Measurements from ENCODE around the gene CSNK1G1.

CSNK1G1 gene

DNA sequence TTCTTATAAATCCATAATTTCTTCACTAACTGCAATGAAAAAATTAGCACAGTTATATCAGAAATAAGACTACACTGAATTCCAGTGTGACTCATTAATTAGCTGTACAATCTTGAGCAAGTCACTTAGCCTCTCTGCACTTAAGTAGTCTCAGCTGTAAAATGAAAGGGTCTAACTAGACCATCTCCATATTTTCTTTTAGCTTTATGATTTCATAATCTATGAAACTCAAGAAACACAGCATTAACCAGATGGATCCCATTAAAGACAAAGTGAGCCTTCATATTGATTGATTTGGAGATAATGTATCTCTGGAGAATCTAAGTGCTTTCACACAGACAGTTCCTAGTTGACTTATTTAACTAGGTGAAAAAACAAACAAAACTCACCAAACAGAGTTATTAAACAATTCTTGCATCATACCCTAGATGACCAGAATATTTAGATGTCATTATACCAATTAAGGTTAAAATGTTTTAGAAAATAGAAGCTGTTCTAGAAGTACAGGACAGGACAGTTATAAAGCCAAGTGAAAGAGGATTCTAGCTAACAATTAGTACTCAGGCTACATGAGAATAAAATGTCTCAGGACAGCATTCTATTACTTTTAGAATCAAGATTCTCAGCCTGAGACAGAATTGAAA lies 11.2 kb downstream of the CSNK1G1 start:
- no peak overlapping the region for H4K91ac ChIP-seq (ENCODE audit: low read depth, low read length, poor library complexity)
- no peaks in the 10 kb centered on the region for H3K79me1 ChIP-seq (ENCODE audit: low read depth, low read length)
- H3K18ac ChIP-seq (ENCODE audit: low read length), result no peak overlapping the region
- H3K4me2 ChIP-seq (ENCODE audit: insufficient read depth, low read length, poor library complexity, severe bottlenecking), result no peak overlapping the region
- no peaks in the 10 kb centered on the region for H3K4me1 ChIP-seq (ENCODE audit: control insufficient read depth in 2 of 2, insufficient read depth in 1 of 2, low read depth in 1 of 2, low read length in 2 of 2)
- no peak overlapping the region for H3K27ac ChIP-seq (replicated peaks; ENCODE audit: low read length)
- H2AK5ac ChIP-seq (ENCODE audit: low read depth, low read length), result no peak overlapping the region
- no peak overlapping the region for H3K4me3 ChIP-seq (ENCODE audit: low read length in 2 of 2)
- H2BK12ac ChIP-seq (ENCODE audit: low read length), result no peak overlapping the region
- no peak overlapping the region for H2BK15ac ChIP-seq (ENCODE audit: low read length)
- H2BK120ac ChIP-seq (ENCODE audit: low read depth, low read length), result no peak overlapping the region
- H3K27me3 ChIP-seq (ENCODE audit: control insufficient read depth in 3 of 3, insufficient read depth in 3 of 3, low read depth in 1 of 3, low read length in 3 of 3), result no peaks in the 10 kb centered on the region
- no peak overlapping the region for H3K14ac ChIP-seq (ENCODE audit: low read length)
- no peaks in the 10 kb centered on the region for H3K9me3 ChIP-seq (replicated peaks in 1 of 2; ENCODE audit: control insufficient read depth in 2 of 2, insufficient read depth in 1 of 2, low read depth in 1 of 2, low read length in 2 of 2)
- no peak overlapping the region for H2AFZ ChIP-seq (ENCODE audit: low read length)
- no peak overlapping the region for H3K9ac ChIP-seq (ENCODE audit: low read depth, low read length, poor library complexity)
- no peak overlapping the region for H2BK5ac ChIP-seq (ENCODE audit: low read length)
- H3K4ac ChIP-seq (ENCODE audit: low read length), result no peak overlapping the region
- no peak overlapping the region for H4K8ac ChIP-seq (ENCODE audit: low read depth, low read length)
- peaks cover 0 to 55% of the 10 kb centered on the region in 2 donors for H3K36me3 ChIP-seq (replicated peaks in 1 of 2; ENCODE audit: control insufficient read depth in 2 of 2, insufficient read depth in 2 of 2, low read length in 2 of 2)
- no peak for DNase-seq (ENCODE audit: low spot score)
- no peak overlapping the region for H3K23ac ChIP-seq (ENCODE audit: low read depth, low read length, poor library complexity)

DNA sequence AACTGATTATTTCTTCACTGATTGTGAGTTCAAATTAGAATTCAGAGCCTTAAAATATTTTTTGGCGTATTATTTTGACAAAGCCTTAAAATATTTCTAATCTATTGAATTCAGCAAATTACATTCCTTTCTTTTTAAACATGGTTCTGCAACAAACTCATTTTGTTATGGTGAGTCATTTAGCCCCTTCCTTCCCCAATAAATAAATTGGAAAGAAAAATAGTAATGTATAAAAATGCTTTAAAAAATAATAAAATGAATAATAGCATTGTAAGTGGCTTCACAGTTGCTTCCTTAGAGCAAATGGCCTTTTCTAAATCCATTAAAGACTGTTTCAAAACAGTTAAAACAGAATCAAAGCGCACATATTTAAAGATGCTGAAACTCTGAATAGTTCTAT lies 12.1 kb downstream of the CSNK1G1 start:
- Histone ChIP-seq H3K4me3 (ENCODE audit: low read length in 2 of 2) (no peak overlapping the region), H3K9ac (ENCODE audit: low read depth, low read length, poor library complexity) (no peak overlapping the region), H2AK5ac (ENCODE audit: low read depth, low read length) (no peak overlapping the region), H3K9me3 (replicated peaks in 1 of 2; ENCODE audit: control insufficient read depth in 2 of 2, insufficient read depth in 1 of 2, low read depth in 1 of 2, low read length in 2 of 2) (no peaks in the 10 kb centered on the region), H3K4me2 (ENCODE audit: insufficient read depth, low read length, poor library complexity, severe bottlenecking) (no peak overlapping the region), H3K18ac (ENCODE audit: low read length) (no peak overlapping the region), H3K14ac (ENCODE audit: low read length) (no peak overlapping the region), H3K4ac (ENCODE audit: low read length) (no peak overlapping the region), H4K91ac (ENCODE audit: low read depth, low read length, poor library complexity) (no peak overlapping the region), H3K27me3 (ENCODE audit: control insufficient read depth in 3 of 3, insufficient read depth in 3 of 3, low read depth in 1 of 3, low read length in 3 of 3) (no peaks in the 10 kb centered on the region), H2BK15ac (ENCODE audit: low read length) (no peak overlapping the region), H4K8ac (ENCODE audit: low read depth, low read length) (no peak overlapping the region), H2AFZ (ENCODE audit: low read length) (no peak overlapping the region), H3K27ac (replicated peaks; ENCODE audit: low read length) (no peak overlapping the region), H3K79me1 (ENCODE audit: low read depth, low read length) (no peaks in the 10 kb centered on the region), H2BK12ac (ENCODE audit: low read length) (no peak overlapping the region), H3K4me1 (ENCODE audit: control insufficient read depth in 2 of 2, insufficient read depth in 1 of 2, low read depth in 1 of 2, low read length in 2 of 2) (no peaks in the 10 kb centered on the region), H2BK5ac (ENCODE audit: low read length) (no peak overlapping the region), H2BK120ac (ENCODE audit: low read depth, low read length) (no peak overlapping the region), H3K36me3 (replicated peaks in 1 of 2; ENCODE audit: control insufficient read depth in 2 of 2, insufficient read depth in 2 of 2, low read length in 2 of 2) (peaks cover 0 to 47% of the 10 kb centered on the region in 2 donors), H3K23ac (ENCODE audit: low read depth, low read length, poor library complexity) (no peak overlapping the region)
- WGBS, 2 donors (ENCODE audit: extremely low coverage in 2 of 2, insufficient read length in 2 of 2, insufficient replicate concordance in 1 of 2), result no CpG with 5 or more reads among the region's 2 CpGs
- no peak for DNase-seq (ENCODE audit: low spot score)

DNA sequence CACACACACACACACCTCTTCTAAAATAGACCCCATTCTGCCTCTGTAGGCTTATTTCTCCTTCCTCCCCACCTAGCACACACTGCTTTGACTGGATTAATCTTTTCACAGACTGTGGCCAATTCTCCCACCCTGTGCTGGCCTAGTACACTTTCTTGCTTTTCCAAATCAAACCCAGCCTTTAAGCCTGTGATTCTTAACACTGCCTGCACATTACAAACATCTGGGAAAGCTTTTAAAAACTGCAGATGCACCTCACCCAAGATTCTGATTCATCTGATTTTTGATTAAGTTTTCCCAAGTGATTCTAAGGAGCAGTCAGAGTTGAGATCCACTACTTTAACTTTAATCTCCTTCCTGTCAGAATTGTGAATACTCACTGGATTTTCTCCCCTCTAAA lies 12.8 kb downstream of the CSNK1G1 start:
- H3K23ac ChIP-seq (ENCODE audit: low read depth, low read length, poor library complexity), result no peak overlapping the region
- no peak overlapping the region for H3K4me3 ChIP-seq (ENCODE audit: low read length in 2 of 2)
- no peak overlapping the region for H2AFZ ChIP-seq (ENCODE audit: low read length)
- no peaks in the 10 kb centered on the region for H3K9me3 ChIP-seq (replicated peaks in 1 of 2; ENCODE audit: control insufficient read depth in 2 of 2, insufficient read depth in 1 of 2, low read depth in 1 of 2, low read length in 2 of 2)
- H3K18ac ChIP-seq (ENCODE audit: low read length), result no peak overlapping the region
- no peak overlapping the region for H3K9ac ChIP-seq (ENCODE audit: low read depth, low read length, poor library complexity)
- no peak overlapping the region for H2AK5ac ChIP-seq (ENCODE audit: low read depth, low read length)
- H3K27me3 ChIP-seq (ENCODE audit: control insufficient read depth in 3 of 3, insufficient read depth in 3 of 3, low read depth in 1 of 3, low read length in 3 of 3), result no peaks in the 10 kb centered on the region
- no peak overlapping the region for H4K91ac ChIP-seq (ENCODE audit: low read depth, low read length, poor library complexity)
- no peak overlapping the region for H2BK120ac ChIP-seq (ENCODE audit: low read depth, low read length)
- no peak for DNase-seq (ENCODE audit: low spot score)
- H3K4me1 ChIP-seq (ENCODE audit: control insufficient read depth in 2 of 2, insufficient read depth in 1 of 2, low read depth in 1 of 2, low read length in 2 of 2), result no peaks in the 10 kb centered on the region
- peaks cover 0 to 41% of the 10 kb centered on the region in 2 donors for H3K36me3 ChIP-seq (replicated peaks in 1 of 2; ENCODE audit: control insufficient read depth in 2 of 2, insufficient read depth in 2 of 2, low read length in 2 of 2)
- H2BK12ac ChIP-seq (ENCODE audit: low read length), result peak overlapping the region; percentile 22
- H2BK5ac ChIP-seq (ENCODE audit: low read length), result no peak overlapping the region
- no peak overlapping the region for H3K4me2 ChIP-seq (ENCODE audit: insufficient read depth, low read length, poor library complexity, severe bottlenecking)
- H3K79me1 ChIP-seq (ENCODE audit: low read depth, low read length), result no peaks in the 10 kb centered on the region
- H2BK15ac ChIP-seq (ENCODE audit: low read length), result no peak overlapping the region
- no peak overlapping the region for H3K27ac ChIP-seq (replicated peaks; ENCODE audit: low read length)
- H4K8ac ChIP-seq (ENCODE audit: low read depth, low read length), result no peak overlapping the region
- no peak overlapping the region for H3K14ac ChIP-seq (ENCODE audit: low read length)
- no peak overlapping the region for H3K4ac ChIP-seq (ENCODE audit: low read length)

DNA sequence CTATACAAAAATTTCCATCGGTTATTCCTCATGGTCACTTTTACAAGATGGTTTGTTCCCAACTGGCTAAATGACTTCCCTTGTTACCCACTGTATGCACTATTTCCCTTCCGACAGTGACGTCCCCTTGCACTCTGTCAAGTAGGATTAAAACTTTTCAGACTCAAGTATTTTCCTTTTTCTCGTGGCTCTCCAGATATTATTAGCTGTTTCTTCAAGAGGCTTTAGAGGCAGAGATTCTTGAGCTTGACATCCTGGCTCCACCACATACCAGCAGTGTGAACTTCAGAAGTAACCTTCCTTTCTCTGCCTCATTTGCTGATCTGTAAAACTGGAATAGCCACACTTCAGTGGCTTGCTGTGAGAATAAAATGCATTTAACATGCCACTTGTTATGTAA lies 14.0 kb downstream of the CSNK1G1 start:
- H3K79me1 ChIP-seq (ENCODE audit: low read depth, low read length), result no peaks in the 10 kb centered on the region
- no peak overlapping the region for H2BK12ac ChIP-seq (ENCODE audit: low read length)
- H3K18ac ChIP-seq (ENCODE audit: low read length), result no peak overlapping the region
- no peak overlapping the region for H3K14ac ChIP-seq (ENCODE audit: low read length)
- DNase-seq (ENCODE audit: low spot score), result no peak
- no peak overlapping the region for H2AK5ac ChIP-seq (ENCODE audit: low read depth, low read length)
- WGBS, 2 donors (ENCODE audit: extremely low coverage in 2 of 2, insufficient read length in 2 of 2, insufficient replicate concordance in 1 of 2), result no CpG with 5 or more reads among the region's 4 CpGs
- H3K27me3 ChIP-seq (ENCODE audit: control insufficient read depth in 3 of 3, insufficient read depth in 3 of 3, low read depth in 1 of 3, low read length in 3 of 3), result no peaks in the 10 kb centered on the region
- H3K9me3 ChIP-seq (replicated peaks in 1 of 2; ENCODE audit: control insufficient read depth in 2 of 2, insufficient read depth in 1 of 2, low read depth in 1 of 2, low read length in 2 of 2), result no peaks in the 10 kb centered on the region
- H2BK5ac ChIP-seq (ENCODE audit: low read length), result no peak overlapping the region
- H2BK15ac ChIP-seq (ENCODE audit: low read length), result no peak overlapping the region
- H3K4me3 ChIP-seq (ENCODE audit: low read length in 2 of 2), result no peak overlapping the region
- H2AFZ ChIP-seq (ENCODE audit: low read length), result no peak overlapping the region
- peaks cover 0 to 29% of the 10 kb centered on the region in 2 donors for H3K36me3 ChIP-seq (replicated peaks in 1 of 2; ENCODE audit: control insufficient read depth in 2 of 2, insufficient read depth in 2 of 2, low read length in 2 of 2)
- no peak overlapping the region for H3K4ac ChIP-seq (ENCODE audit: low read length)
- H3K4me2 ChIP-seq (ENCODE audit: insufficient read depth, low read length, poor library complexity, severe bottlenecking), result no peak overlapping the region
- no peak overlapping the region for H4K8ac ChIP-seq (ENCODE audit: low read depth, low read length)
- no peak overlapping the region for H4K91ac ChIP-seq (ENCODE audit: low read depth, low read length, poor library complexity)
- H3K23ac ChIP-seq (ENCODE audit: low read depth, low read length, poor library complexity), result no peak overlapping the region
- H3K9ac ChIP-seq (ENCODE audit: low read depth, low read length, poor library complexity), result no peak overlapping the region
- no peak overlapping the region for H2BK120ac ChIP-seq (ENCODE audit: low read depth, low read length)
- H3K27ac ChIP-seq (replicated peaks; ENCODE audit: low read length), result no peak overlapping the region
- H3K4me1 ChIP-seq (ENCODE audit: control insufficient read depth in 2 of 2, insufficient read depth in 1 of 2, low read depth in 1 of 2, low read length in 2 of 2), result no peaks in the 10 kb centered on the region

All from neuronal stem cell (in vitro differentiated cells).